RWPE2 (cell line): ENCODE results near the gene RASGRF2.

Source experiments
- ATAC-seq: fragments of 200-7000 bp; cut with Tn5 transposase; 3 replicates; pipeline ENCODE4 v1.9.1; 2021; ENCODE audit warnings: low read depth
- DNase-seq: peaks from one replicate; pipeline ENCODE4 v3.0.0-alpha.2; 2020; ENCODE audit warnings: low spot score
- H3K27ac ChIP-seq: fragments of 450-650 bp; 2 replicates; pipeline ENCODE4 v1.5.1; 2017; ENCODE audit warnings: mild to moderate bottlenecking; ENCODE audit not compliant: poor library complexity, severe bottlenecking
- H3K27me3 ChIP-seq: fragments of 250-450 bp; sonication (Bioruptor Pico); 2 replicates; pipeline ENCODE4 v1.5.1; 2021; ENCODE audit warnings: mild to moderate bottlenecking, moderate library complexity; ENCODE audit not compliant: insufficient read depth, poor library complexity, severe bottlenecking
- H3K36me3 ChIP-seq: fragments of 250-450 bp; sonication (Bioruptor Pico); 2 replicates; pipeline ENCODE4 v1.5.1; 2020; ENCODE audit warnings: low read depth, mild to moderate bottlenecking, moderate library complexity
- H3K4me1 ChIP-seq: fragments of 250-450 bp; sonication (Bioruptor Pico); 2 replicates; pipeline ENCODE4 v1.5.1; 2021; ENCODE audit warnings: mild to moderate bottlenecking, moderate library complexity; ENCODE audit not compliant: insufficient read depth, poor library complexity, severe bottlenecking
- H3K4me3 ChIP-seq: fragments of 250-450 bp; sonication (Bioruptor Pico); 2 replicates; pipeline ENCODE4 v1.5.1; 2021; ENCODE audit warnings: mild to moderate bottlenecking, moderate library complexity; ENCODE audit not compliant: severe bottlenecking
- H3K9me3 ChIP-seq: fragments of 250-450 bp; sonication (Bioruptor Pico); 2 replicates; pipeline ENCODE4 v1.5.1; 2021; ENCODE audit warnings: mild to moderate bottlenecking, moderate library complexity; ENCODE audit not compliant: severe bottlenecking
- TF ChIP-seq, protein P1 (sequence below): fragments of 450-650 bp; IDR thresholded peaks from one replicate; pipeline ENCODE4 v1.5.1; 2017; ENCODE audit warnings: mild to moderate bottlenecking, moderate library complexity; ENCODE audit not compliant: poor library complexity, severe bottlenecking

The RASGRF2 gene

DNA sequence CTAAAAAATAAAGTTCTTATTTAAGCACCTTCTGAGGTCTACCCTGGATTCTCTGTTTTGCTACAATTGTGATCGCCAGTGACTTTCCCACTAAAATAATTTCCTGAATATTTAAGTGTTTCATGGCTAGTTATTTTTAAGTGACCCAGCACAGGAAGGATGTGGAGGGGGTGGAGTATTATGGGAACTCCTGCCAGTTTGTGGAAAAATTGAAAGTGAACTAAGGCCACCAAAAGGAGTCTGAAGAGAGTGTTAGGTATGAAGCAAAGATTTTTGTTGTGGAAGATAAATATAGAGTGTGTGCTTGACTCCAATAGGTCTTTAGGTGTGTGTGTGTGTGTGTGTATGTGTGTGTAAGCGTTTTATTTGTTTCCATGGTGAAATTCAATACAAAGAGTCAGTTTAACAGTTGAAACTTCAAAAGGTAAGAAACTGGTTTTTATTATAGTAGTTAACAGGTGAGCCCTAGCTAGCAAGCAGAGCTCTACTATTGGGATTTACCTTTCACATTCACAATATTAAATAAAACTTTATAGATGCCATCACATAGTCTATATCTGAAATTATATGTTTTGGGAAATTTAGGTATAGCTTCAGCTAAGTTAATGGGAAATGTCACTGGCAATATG is 25.6 kb downstream of the RASGRF2 start:
- TF ChIP-seq, protein P1, sequence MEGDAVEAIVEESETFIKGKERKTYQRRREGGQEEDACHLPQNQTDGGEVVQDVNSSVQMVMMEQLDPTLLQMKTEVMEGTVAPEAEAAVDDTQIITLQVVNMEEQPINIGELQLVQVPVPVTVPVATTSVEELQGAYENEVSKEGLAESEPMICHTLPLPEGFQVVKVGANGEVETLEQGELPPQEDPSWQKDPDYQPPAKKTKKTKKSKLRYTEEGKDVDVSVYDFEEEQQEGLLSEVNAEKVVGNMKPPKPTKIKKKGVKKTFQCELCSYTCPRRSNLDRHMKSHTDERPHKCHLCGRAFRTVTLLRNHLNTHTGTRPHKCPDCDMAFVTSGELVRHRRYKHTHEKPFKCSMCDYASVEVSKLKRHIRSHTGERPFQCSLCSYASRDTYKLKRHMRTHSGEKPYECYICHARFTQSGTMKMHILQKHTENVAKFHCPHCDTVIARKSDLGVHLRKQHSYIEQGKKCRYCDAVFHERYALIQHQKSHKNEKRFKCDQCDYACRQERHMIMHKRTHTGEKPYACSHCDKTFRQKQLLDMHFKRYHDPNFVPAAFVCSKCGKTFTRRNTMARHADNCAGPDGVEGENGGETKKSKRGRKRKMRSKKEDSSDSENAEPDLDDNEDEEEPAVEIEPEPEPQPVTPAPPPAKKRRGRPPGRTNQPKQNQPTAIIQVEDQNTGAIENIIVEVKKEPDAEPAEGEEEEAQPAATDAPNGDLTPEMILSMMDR = no peak
- Histone ChIP-seq H3K4me3 (no peak overlapping the region), H3K27me3 (no peaks in the 10 kb centered on the region), H3K27ac (no peak overlapping the region), H3K9me3 (no peaks in the 10 kb centered on the region), H3K4me1 (peaks cover 6% of the 10 kb centered on the region), H3K36me3 (no peaks in the 10 kb centered on the region)
- no peak for ATAC-seq
- DNase-seq = no peak

DNA sequence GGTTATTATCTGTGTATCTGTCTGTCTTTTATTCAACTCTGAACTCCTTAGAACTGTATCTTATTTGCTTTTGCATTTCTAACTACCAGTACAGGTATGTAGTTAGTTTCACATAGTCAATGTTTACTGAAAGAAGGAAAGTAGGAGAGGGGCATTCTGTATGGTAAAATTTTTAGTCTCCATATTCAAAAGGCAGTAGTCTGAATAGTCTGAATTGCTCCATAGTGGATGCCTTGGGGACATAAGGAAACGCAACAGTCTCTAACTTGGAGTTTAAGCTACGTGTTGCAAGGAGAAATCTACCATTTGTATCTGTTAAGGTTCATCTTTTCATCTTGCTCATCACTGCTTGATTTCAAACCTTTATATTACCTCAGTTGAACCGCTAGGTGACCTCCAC is 26.2 kb downstream of the RASGRF2 start:
- TF ChIP-seq, protein P1 = no peak
- H3K27me3 ChIP-seq = no peaks in the 10 kb centered on the region
- H3K27ac ChIP-seq = no peak overlapping the region
- DNase-seq (no peak), ATAC-seq (no peak)
- peaks cover 13% of the 10 kb centered on the region for H3K4me1 ChIP-seq
- no peaks in the 10 kb centered on the region for H3K36me3 ChIP-seq
- no peaks in the 10 kb centered on the region for H3K9me3 ChIP-seq
- H3K4me3 ChIP-seq = no peak overlapping the region

DNA sequence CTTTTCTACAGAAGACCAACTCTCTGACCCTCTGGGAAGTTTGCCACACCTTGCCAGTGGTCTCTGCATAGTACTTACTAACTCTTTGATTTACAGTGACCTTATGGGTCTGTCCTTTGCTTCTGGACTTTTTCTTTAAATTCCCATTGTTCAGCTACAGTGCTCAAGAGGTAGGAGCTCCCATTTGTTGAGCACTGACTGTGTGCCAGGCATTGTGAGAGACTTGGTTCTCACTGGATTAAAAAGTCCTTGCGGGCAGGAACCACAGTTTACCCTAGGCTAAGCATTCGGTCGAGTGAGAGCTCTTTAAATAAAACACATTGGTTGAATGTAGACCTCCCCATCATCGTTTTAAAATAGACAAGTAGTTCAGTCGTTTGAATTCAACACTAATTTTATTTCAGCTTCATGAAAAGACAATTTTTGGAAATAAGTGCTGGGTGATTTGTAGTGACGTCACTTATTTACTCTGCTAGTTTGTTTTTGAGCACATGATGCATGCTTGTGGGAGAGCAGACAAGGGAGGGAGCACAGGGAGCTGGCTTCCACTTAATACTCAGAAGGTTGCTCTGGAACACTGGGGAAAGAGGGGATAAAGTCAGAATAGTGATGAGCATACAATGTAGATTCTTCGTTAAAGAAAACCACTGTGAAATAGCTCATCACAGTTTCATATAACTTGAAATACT is 27.1 kb downstream of the RASGRF2 start:
- H3K36me3 ChIP-seq = no peaks in the 10 kb centered on the region
- no peaks in the 10 kb centered on the region for H3K9me3 ChIP-seq
- DNase-seq (no peak), ATAC-seq (no peak)
- peaks cover 13% of the 10 kb centered on the region for H3K4me1 ChIP-seq
- H3K4me3 ChIP-seq = no peak overlapping the region
- no peak overlapping the region for H3K27ac ChIP-seq
- no peaks in the 10 kb centered on the region for H3K27me3 ChIP-seq
- TF ChIP-seq, protein P1 = no peak

DNA sequence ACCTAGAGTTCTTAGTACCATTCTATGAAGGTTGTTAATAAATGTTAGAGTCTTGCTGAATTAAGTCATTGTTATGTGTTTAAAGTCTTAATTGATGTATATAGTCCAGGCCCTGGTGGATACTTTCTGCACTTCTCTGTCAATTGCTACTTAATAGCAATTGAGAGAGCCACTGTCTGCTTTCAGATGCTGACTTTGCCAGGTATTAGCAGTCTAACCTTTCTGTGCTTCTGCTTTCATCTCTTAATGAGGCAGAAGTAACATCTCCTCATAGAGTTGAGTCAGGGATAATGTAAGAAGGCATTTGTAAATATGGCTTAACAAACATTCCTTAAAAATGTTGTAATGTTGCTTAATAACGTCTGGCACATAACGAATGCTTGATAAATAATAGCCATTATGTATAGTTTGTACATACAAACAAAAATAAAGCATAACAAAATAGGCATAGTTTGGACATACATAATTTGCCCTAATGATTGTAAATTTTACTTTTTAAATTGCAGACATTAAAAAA is 28.3 kb downstream of the RASGRF2 start:
- Histone ChIP-seq H3K4me3 (no peak overlapping the region), H3K4me1 (peaks cover 13% of the 10 kb centered on the region), H3K9me3 (no peaks in the 10 kb centered on the region), H3K27ac (no peak overlapping the region), H3K27me3 (no peaks in the 10 kb centered on the region), H3K36me3 (no peaks in the 10 kb centered on the region)
- ATAC-seq (no peak), DNase-seq (no peak)
- TF ChIP-seq, protein P1 = no peak

DNA sequence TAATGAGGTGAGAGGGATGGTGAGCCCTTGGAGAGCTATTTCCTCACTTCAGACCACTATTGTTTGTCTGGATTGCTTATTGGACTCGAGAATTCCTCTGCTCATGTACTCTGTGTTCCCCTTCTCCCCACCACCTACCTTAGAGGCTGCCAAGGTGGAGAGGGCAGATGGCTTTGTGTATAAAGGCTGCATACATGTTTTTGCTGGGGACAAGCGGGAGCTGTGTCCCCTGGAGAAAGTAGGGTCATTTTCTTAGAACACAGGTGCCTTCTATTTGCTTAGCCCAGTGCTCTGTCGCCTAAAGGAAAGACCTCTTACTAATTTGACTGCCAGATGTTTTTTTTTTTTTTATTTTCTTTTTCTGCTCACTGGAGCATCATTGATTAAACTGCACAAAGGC is 29.7 kb downstream of the RASGRF2 start:
- no peak for ATAC-seq
- TF ChIP-seq, protein P1 = no peak
- Histone ChIP-seq H3K27me3 (no peaks in the 10 kb centered on the region), H3K4me3 (no peak overlapping the region), H3K27ac (peak overlapping the region; percentile 80), H3K36me3 (no peaks in the 10 kb centered on the region), H3K9me3 (no peaks in the 10 kb centered on the region), H3K4me1 (peaks cover 13% of the 10 kb centered on the region)
- DNase-seq = no peak
